Trophoblast cell (in vitro differentiated cells and primary cell): ENCODE data around the gene PCLAF.

Experiments used
- DNase-seq, 2 donors: peaks; one replicate each; pipeline ENCODE4 v3.0.0-alpha.2; 2016
- H2AFZ ChIP-seq: 2 replicates; pipeline ENCODE4 v1.6.1; 2013; ENCODE audit warnings: low read length, moderate library complexity, mild to moderate bottlenecking; ENCODE audit not compliant: insufficient read depth, poor library complexity
- H2AK5ac ChIP-seq: 2 replicates; pipeline ENCODE4 v1.6.1; 2013; ENCODE audit warnings: mild to moderate bottlenecking, low read length
- H2BK120ac ChIP-seq: 2 replicates; pipeline ENCODE4 v1.6.1; 2013; ENCODE audit warnings: low read length, mild to moderate bottlenecking, moderate library complexity; ENCODE audit not compliant: insufficient read depth, poor library complexity
- H2BK12ac ChIP-seq: 2 replicates; pipeline ENCODE4 v1.6.1; 2013; ENCODE audit warnings: mild to moderate bottlenecking, low read length, moderate library complexity
- H2BK5ac ChIP-seq: 2 replicates; pipeline ENCODE4 v1.6.1; 2013; ENCODE audit warnings: low read length, low read depth, moderate library complexity, mild to moderate bottlenecking; ENCODE audit not compliant: poor library complexity
- H3K14ac ChIP-seq: 2 replicates; pipeline ENCODE4 v1.6.1; 2013; ENCODE audit warnings: mild to moderate bottlenecking, low read length
- H3K18ac ChIP-seq: 2 replicates; pipeline ENCODE4 v1.6.1; 2013; ENCODE audit warnings: mild to moderate bottlenecking, low read length
- H3K23ac ChIP-seq: 2 replicates; pipeline ENCODE4 v1.6.1; 2013; ENCODE audit warnings: low read length
- H3K27ac ChIP-seq: 2 replicates; pipeline ENCODE4 v1.5.1; 2013; ENCODE audit warnings: low read depth, mild to moderate bottlenecking, inconsistent platforms, low read length, moderate library complexity
- H3K27me3 ChIP-seq: 2 replicates; pipeline ENCODE4 v1.6.1; 2013; ENCODE audit warnings: inconsistent platforms, mild to moderate bottlenecking, low read length, moderate library complexity; ENCODE audit not compliant: insufficient read depth
- H3K36me3 ChIP-seq, 2 experiments: 1 replicate in 1 of 2; 2 replicates in 1 of 2; pipeline ENCODE4 v1.6.1; 2013; ENCODE audit warnings: low read length in 2 of 2, mild to moderate bottlenecking in 2 of 2, moderate library complexity in 1 of 2; ENCODE audit not compliant: insufficient read depth in 2 of 2, control insufficient read depth in 1 of 2
- H3K4ac ChIP-seq: 2 replicates; pipeline ENCODE4 v1.6.1; 2013; ENCODE audit warnings: low read depth, mild to moderate bottlenecking, low read length, moderate library complexity
- H3K4me1 ChIP-seq, 2 experiments: 1 replicate in 1 of 2; 2 replicates in 1 of 2; pipeline ENCODE4 v1.6.1; 2013; ENCODE audit warnings: low read length in 2 of 2, mild to moderate bottlenecking in 2 of 2, moderate library complexity in 1 of 2; ENCODE audit not compliant: insufficient read depth in 2 of 2, control insufficient read depth in 1 of 2
- H3K4me2 ChIP-seq: 2 replicates; pipeline ENCODE4 v1.6.1; 2013; ENCODE audit warnings: inconsistent platforms, mild to moderate bottlenecking, low read length, moderate library complexity
- H3K4me3 ChIP-seq: 2 replicates; pipeline ENCODE4 v1.5.1; 2013; ENCODE audit warnings: mild to moderate bottlenecking, low read depth, low read length, inconsistent platforms
- H3K79me1 ChIP-seq: one replicate; pipeline ENCODE4 v1.6.1; 2013; ENCODE audit warnings: low read length
- H3K79me2 ChIP-seq: 2 replicates; pipeline ENCODE4 v1.6.1; 2013; ENCODE audit warnings: low read length, mild to moderate bottlenecking; ENCODE audit not compliant: control insufficient read depth, insufficient read depth, poor library complexity
- H3K9ac ChIP-seq: 2 replicates; pipeline ENCODE4 v1.6.1; 2013; ENCODE audit warnings: mild to moderate bottlenecking, low read length
- H3K9me3 ChIP-seq: 2 replicates; pipeline ENCODE4 v1.6.1; 2013; ENCODE audit warnings: low read depth, mild to moderate bottlenecking, control low read depth, inconsistent platforms, low read length; ENCODE audit not compliant: insufficient read depth
- H4K12ac ChIP-seq: 2 replicates; pipeline ENCODE4 v1.6.1; 2013; ENCODE audit warnings: low read depth, mild to moderate bottlenecking, low read length, moderate library complexity
- H4K8ac ChIP-seq: 2 replicates; pipeline ENCODE4 v1.6.1; 2013; ENCODE audit warnings: low read depth, mild to moderate bottlenecking, low read length, moderate library complexity
- H4K91ac ChIP-seq: one replicate; pipeline ENCODE4 v1.6.1; 2013; ENCODE audit warnings: low read depth, mild to moderate bottlenecking, low read length, moderate library complexity
- WGBS: extraction: QIAGEN DNeasy Blood & Tissue Kit; methylation state at CpG from one replicate; pipeline ENCODE4 v1.1.7; 2013; ENCODE audit warnings: missing lambda C conversion rate; ENCODE audit not compliant: insufficient read length, insufficient coverage; ENCODE audit errors: extremely low coverage; 5-methylcytosine and 5-hydroxymethylcytosine counted together

Gene PCLAF

DNA sequence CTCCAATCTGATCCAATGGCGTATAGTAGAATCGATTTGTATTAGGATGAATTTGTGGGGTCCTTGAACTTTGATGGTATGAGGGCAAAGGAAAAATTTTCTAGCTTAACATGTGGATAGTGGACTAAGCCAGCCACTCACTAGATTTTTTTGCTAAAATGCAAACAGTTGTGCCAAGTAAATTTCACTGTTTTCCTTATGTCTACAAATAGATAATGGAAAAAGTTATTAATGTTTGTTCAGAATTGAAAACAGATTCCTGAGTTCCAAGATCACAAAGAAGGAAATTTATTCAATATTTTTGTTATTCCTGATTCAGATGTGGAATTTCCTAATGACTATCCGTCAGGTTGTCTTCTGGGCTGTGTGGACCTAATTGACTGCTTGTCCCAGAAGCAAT is 44.0 kb upstream of the PCLAF start:
- H3K36me3 ChIP-seq, result peaks cover 20 to 30% of the 10 kb centered on the region in 2 experiments
- no peak overlapping the region for H3K4ac ChIP-seq
- H3K23ac ChIP-seq, result no peak overlapping the region
- no peak overlapping the region for H3K18ac ChIP-seq
- H3K4me2 ChIP-seq, result no peak overlapping the region
- H3K27ac ChIP-seq, result no peak overlapping the region
- no peaks in the 10 kb centered on the region for H3K27me3 ChIP-seq
- no peak overlapping the region for H3K9ac ChIP-seq
- H4K12ac ChIP-seq, result no peak overlapping the region
- no peak overlapping the region for H2BK120ac ChIP-seq
- no peaks in the 10 kb centered on the region for H3K4me1 ChIP-seq
- H2AK5ac ChIP-seq, result no peak overlapping the region
- no peak overlapping the region for H4K8ac ChIP-seq
- H2AFZ ChIP-seq, result no peak overlapping the region
- no peak for DNase-seq
- no peaks in the 10 kb centered on the region for H3K9me3 ChIP-seq
- H3K79me2 ChIP-seq, result no peaks in the 10 kb centered on the region
- H2BK12ac ChIP-seq, result no peak overlapping the region
- no peaks in the 10 kb centered on the region for H3K79me1 ChIP-seq
- H3K14ac ChIP-seq, result no peak overlapping the region
- H3K4me3 ChIP-seq, result no peak overlapping the region
- WGBS, result no CpG with 5 or more reads among the region's 3 CpGs
- H4K91ac ChIP-seq, result no peak overlapping the region
- H2BK5ac ChIP-seq, result no peak overlapping the region

DNA sequence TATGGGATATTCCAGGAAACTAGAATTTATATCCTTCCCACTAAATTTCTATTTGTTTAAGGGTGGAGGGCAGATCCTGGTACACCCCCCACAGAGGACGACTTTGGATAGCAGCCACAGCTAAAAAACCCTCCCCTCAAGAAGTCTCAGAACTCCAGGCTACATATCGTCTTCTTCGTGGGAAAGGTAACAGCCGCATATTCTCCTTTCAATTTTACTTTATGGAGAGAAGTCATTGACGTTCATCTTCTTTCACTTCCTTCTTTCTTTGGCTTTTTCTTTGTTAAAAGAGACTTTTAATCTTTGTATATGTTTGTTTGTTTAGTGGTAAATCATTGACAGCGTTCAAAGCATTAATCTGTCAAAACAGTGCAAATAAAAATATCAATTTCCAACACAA is 42.7 kb upstream of the PCLAF start:
- H3K27ac ChIP-seq, result no peak overlapping the region
- no peaks in the 10 kb centered on the region for H3K27me3 ChIP-seq
- H3K4ac ChIP-seq, result no peak overlapping the region
- H2BK5ac ChIP-seq, result no peak overlapping the region
- peaks cover 20 to 34% of the 10 kb centered on the region in 2 experiments for H3K36me3 ChIP-seq
- no peak overlapping the region for H4K8ac ChIP-seq
- H4K91ac ChIP-seq, result no peak overlapping the region
- no peak overlapping the region for H3K4me3 ChIP-seq
- no peak overlapping the region for H4K12ac ChIP-seq
- H3K4me1 ChIP-seq, result no peaks in the 10 kb centered on the region
- H3K9ac ChIP-seq, result no peak overlapping the region
- no peak overlapping the region for H2BK12ac ChIP-seq
- H3K23ac ChIP-seq, result no peak overlapping the region
- no peak overlapping the region for H2AK5ac ChIP-seq
- no CpG with 5 or more reads among the region's 6 CpGs for WGBS
- no peak overlapping the region for H3K14ac ChIP-seq
- H2BK120ac ChIP-seq, result no peak overlapping the region
- H3K79me2 ChIP-seq, result no peaks in the 10 kb centered on the region
- H3K79me1 ChIP-seq, result no peaks in the 10 kb centered on the region
- H2AFZ ChIP-seq, result no peak overlapping the region
- H3K9me3 ChIP-seq, result no peaks in the 10 kb centered on the region
- DNase-seq, result no peak
- no peak overlapping the region for H3K18ac ChIP-seq
- no peak overlapping the region for H3K4me2 ChIP-seq

GRCh38 chr15:64422697-64423096 is 41.5 kb upstream of the PCLAF start:
- Histone ChIP-seq H2BK5ac (no peak overlapping the region), H2AK5ac (no peak overlapping the region), H3K27ac (no peak overlapping the region), H3K79me1 (no peaks in the 10 kb centered on the region), H2AFZ (no peak overlapping the region), H3K4ac (no peak overlapping the region), H3K36me3 (peaks cover 22 to 31% of the 10 kb centered on the region in 2 experiments), H3K9ac (no peak overlapping the region), H3K27me3 (no peaks in the 10 kb centered on the region), H2BK12ac (no peak overlapping the region), H3K23ac (no peak overlapping the region), H4K12ac (no peak overlapping the region), H3K79me2 (no peaks in the 10 kb centered on the region), H3K18ac (no peak overlapping the region), H3K9me3 (no peaks in the 10 kb centered on the region), H3K4me3 (no peak overlapping the region), H4K8ac (no peak overlapping the region), H3K4me1 (no peaks in the 10 kb centered on the region), H4K91ac (no peak overlapping the region), H2BK120ac (no peak overlapping the region), H3K14ac (no peak overlapping the region), H3K4me2 (no peak overlapping the region)
- DNase-seq, result no peak
- WGBS, result no CpG with 5 or more reads among the region's 2 CpGs

GRCh38 chr15:64412216-64412615 is 31.0 kb upstream of the PCLAF start:
- no peak overlapping the region for H2BK5ac ChIP-seq
- H3K27ac ChIP-seq, result no peak overlapping the region
- peaks cover 23 to 26% of the 10 kb centered on the region in 2 experiments for H3K36me3 ChIP-seq
- DNase-seq, result peak in 1 of 2 donors; percentile 75
- H3K9ac ChIP-seq, result no peak overlapping the region
- H2AFZ ChIP-seq, result no peak overlapping the region
- no peak overlapping the region for H4K12ac ChIP-seq
- no peak overlapping the region for H2BK120ac ChIP-seq
- H3K18ac ChIP-seq, result no peak overlapping the region
- no peaks in the 10 kb centered on the region for H3K27me3 ChIP-seq
- no peak overlapping the region for H2BK12ac ChIP-seq
- H3K79me1 ChIP-seq, result no peaks in the 10 kb centered on the region
- no peak overlapping the region for H3K23ac ChIP-seq
- H3K79me2 ChIP-seq, result no peaks in the 10 kb centered on the region
- no peak overlapping the region for H4K8ac ChIP-seq
- no peak overlapping the region for H3K4me3 ChIP-seq
- H3K4ac ChIP-seq, result no peak overlapping the region
- no peak overlapping the region for H2AK5ac ChIP-seq
- no peaks in the 10 kb centered on the region for H3K4me1 ChIP-seq
- no peak overlapping the region for H3K4me2 ChIP-seq
- no peak overlapping the region for H4K91ac ChIP-seq
- H3K9me3 ChIP-seq, result no peaks in the 10 kb centered on the region
- no peak overlapping the region for H3K14ac ChIP-seq
- WGBS, result no CpG with 5 or more reads among the region's 2 CpGs
